ENCODE measurements around the gene MSRB2.

MSRB2 gene

DNA sequence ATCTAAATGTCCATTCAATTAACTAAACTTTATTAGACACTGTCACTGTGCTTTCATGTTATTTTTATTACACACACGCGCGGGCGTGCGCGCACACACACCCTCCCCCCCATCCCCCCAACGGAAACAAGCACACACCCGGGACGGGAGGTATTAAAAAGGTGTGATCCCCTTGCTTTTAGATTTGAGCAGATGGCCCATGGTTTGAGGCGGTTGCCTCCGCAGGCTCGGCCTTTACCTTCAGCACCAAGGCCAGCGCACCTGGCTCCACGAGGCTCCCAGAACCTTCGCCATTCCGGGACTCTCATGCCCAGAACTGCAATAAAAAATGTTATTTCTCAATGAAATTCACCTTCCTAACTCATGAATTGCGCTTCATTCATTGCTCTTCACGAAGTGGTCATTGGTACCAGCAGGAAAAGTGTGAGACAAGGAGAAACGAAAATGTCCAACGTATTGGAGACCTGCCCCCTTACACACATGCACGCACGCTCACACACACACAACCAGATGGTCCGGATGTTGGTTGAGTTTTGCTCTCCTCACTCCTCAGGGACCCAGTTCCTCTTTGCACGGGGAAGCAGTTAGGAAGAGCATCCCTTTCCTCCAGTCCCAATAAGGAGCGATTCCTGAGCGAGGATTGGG is 76.0 kb downstream of the MSRB2 start:
- TF ChIP-seq, protein P1, sequence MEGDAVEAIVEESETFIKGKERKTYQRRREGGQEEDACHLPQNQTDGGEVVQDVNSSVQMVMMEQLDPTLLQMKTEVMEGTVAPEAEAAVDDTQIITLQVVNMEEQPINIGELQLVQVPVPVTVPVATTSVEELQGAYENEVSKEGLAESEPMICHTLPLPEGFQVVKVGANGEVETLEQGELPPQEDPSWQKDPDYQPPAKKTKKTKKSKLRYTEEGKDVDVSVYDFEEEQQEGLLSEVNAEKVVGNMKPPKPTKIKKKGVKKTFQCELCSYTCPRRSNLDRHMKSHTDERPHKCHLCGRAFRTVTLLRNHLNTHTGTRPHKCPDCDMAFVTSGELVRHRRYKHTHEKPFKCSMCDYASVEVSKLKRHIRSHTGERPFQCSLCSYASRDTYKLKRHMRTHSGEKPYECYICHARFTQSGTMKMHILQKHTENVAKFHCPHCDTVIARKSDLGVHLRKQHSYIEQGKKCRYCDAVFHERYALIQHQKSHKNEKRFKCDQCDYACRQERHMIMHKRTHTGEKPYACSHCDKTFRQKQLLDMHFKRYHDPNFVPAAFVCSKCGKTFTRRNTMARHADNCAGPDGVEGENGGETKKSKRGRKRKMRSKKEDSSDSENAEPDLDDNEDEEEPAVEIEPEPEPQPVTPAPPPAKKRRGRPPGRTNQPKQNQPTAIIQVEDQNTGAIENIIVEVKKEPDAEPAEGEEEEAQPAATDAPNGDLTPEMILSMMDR (IDR thresholded peaks at IDR 0.05; ENCODE audit: low read depth, low read length, missing control alignments), result no peak
- in situ Hi-C loops (cut with HindIII; ENCODE audit: low sequenced_read_pairs), result no loop called here
- H3K4me3 ChIP-seq (ENCODE audit: low read depth, low read length), result no peak overlapping the region
- DNase-seq (ENCODE audit: low read depth), result peak; percentile 4
